ENCODE results near the gene SALL4. TPM values are rescaled to one million over a fixed set of nuclear protein-coding genes. Genes with fewer than 3 reads are reported as not detected.

Gene SALL4
- polyA plus RNA-seq, 1 of the 3 experiments (the other 2 are of a cell fraction), result 0.82 TPM

- WGBS (ENCODE audit: low lambda C conversion rate), result 91% methylated on average over 7 of the region's 7 CpGs
- no peaks in the 10 kb centered on the region for H3K79me2 ChIP-seq (ENCODE audit: insufficient read depth)
- no peak overlapping the region for H3K4me3 ChIP-seq (ENCODE audit: low read depth in 2 of 2, low read length in 1 of 2)
- no peaks in the 10 kb centered on the region for H3K9me3 ChIP-seq
- no peak overlapping the region for H3K27ac ChIP-seq (ENCODE audit: low read depth in 2 of 2, low read length in 1 of 2)
- H3K36me3 ChIP-seq (replicated peaks in 1 of 2; ENCODE audit: control insufficient read depth in 1 of 2, insufficient read depth in 2 of 2, low read length in 1 of 2), result no peaks in the 10 kb centered on the region
- TF ChIP-seq MAX (IDR thresholded peaks at IDR 0.05; ENCODE audit: low read depth) (no peak), CTCF (IDR thresholded peaks at IDR 0.05) (no peak), TEAD4 (IDR thresholded peaks at IDR 0.05; ENCODE audit: borderline replicate concordance, insufficient read depth) (no peak), TAF1 (IDR thresholded peaks at IDR 0.05; ENCODE audit: borderline replicate concordance, low read depth, low read length) (no peak), ELF1 (IDR thresholded peaks at IDR 0.05) (no peak), SMC3 (IDR thresholded peaks at IDR 0.05; ENCODE audit: low read depth, low read length) (no peak)
- no peaks in the 10 kb centered on the region for H3K4me1 ChIP-seq (ENCODE audit: control insufficient read depth in 1 of 2, insufficient read depth in 2 of 2, low read depth in 1 of 2, low read length in 1 of 2)
- no peak overlapping the region for H3K9ac ChIP-seq
- POLR2A ChIA-PET, result no interaction called here
- no peak for DNase-seq
- H3F3A ChIP-seq (replicated peaks; ENCODE audit: insufficient read depth), result no peaks in the 10 kb centered on the region
- H4K20me1 ChIP-seq (ENCODE audit: insufficient read depth), result no peaks in the 10 kb centered on the region
- no peak overlapping the region for H3K4me2 ChIP-seq
- no peak overlapping the region for H2AFZ ChIP-seq (ENCODE audit: low read depth)
- H3K9me2 ChIP-seq, result no peaks in the 10 kb centered on the region
- H3K27me3 ChIP-seq (ENCODE audit: insufficient read depth), result no peaks in the 10 kb centered on the region
- CTCF ChIA-PET, result interaction anchor here (1.3 kb wide), 1 partner anchor 13 kb away, joined by 4 read pairs; no protein-coding TSS in a partner anchor
Measured at GRCh38 chr20:51830538-51830937, 28.2 kb upstream of the SALL4 start.

- Histone ChIP-seq H4K20me1 (ENCODE audit: insufficient read depth) (no peaks in the 10 kb centered on the region), H3K9me3 (no peaks in the 10 kb centered on the region), H3K9me2 (no peaks in the 10 kb centered on the region), H2AFZ (ENCODE audit: low read depth) (no peak overlapping the region), H3K27ac (ENCODE audit: low read depth in 2 of 2, low read length in 1 of 2) (no peak overlapping the region), H3F3A (replicated peaks; ENCODE audit: insufficient read depth) (no peaks in the 10 kb centered on the region), H3K79me2 (ENCODE audit: insufficient read depth) (no peaks in the 10 kb centered on the region), H3K4me1 (ENCODE audit: control insufficient read depth in 1 of 2, insufficient read depth in 2 of 2, low read depth in 1 of 2, low read length in 1 of 2) (no peaks in the 10 kb centered on the region), H3K4me2 (no peak overlapping the region), H3K4me3 (ENCODE audit: low read depth in 2 of 2, low read length in 1 of 2) (no peak overlapping the region), H3K9ac (no peak overlapping the region), H3K27me3 (ENCODE audit: insufficient read depth) (no peaks in the 10 kb centered on the region), H3K36me3 (replicated peaks in 1 of 2; ENCODE audit: control insufficient read depth in 1 of 2, insufficient read depth in 2 of 2, low read length in 1 of 2) (no peaks in the 10 kb centered on the region)
- no peak for DNase-seq
- CTCF ChIA-PET, result no interaction called here
- WGBS (ENCODE audit: low lambda C conversion rate), result 84% methylated on average over 6 of the region's 7 CpGs
- TF ChIP-seq RXRA (IDR thresholded peaks at IDR 0.05; ENCODE audit: borderline replicate concordance, low read depth) (no peak), NFIC (IDR thresholded peaks at IDR 0.05; ENCODE audit: borderline replicate concordance) (no peak), CTCF (IDR thresholded peaks at IDR 0.05) (no peak), ELF1 (IDR thresholded peaks at IDR 0.05) (no peak), ZBTB33 (IDR thresholded peaks at IDR 0.05; ENCODE audit: borderline replicate concordance, low read depth) (no peak), RCOR1 (IDR thresholded peaks at IDR 0.05; ENCODE audit: low read length) (no peak), PBX3 (IDR thresholded peaks at IDR 0.05) (no peak), GATA2 (CRISPR knock-in tag; IDR thresholded peaks at IDR 0.05) (no peak), YY1 (IDR thresholded peaks at IDR 0.05; ENCODE audit: low read depth) (no peak)
- POLR2A ChIA-PET, result no interaction called here
Measured at GRCh38 chr20:51828762-51829161, 26.4 kb upstream of the SALL4 start.
